Left renal cortex interstitium (tissue), 4 donors: ENCODE results near the gene HS6ST2. TPM values are rescaled to one million over a fixed set of nuclear protein-coding genes. Genes with fewer than 3 reads are reported as not detected.

ENCODE experiments used
- DNase-seq, 4 donors: peaks; one replicate each; pipeline ENCODE4 v3.0.0-alpha.2; 2013; ENCODE audit warnings: low read depth in 4 of 4, low spot score in 2 of 4, missing footprints in 1 of 4
- polyA plus RNA-seq, 4 donors: library from polyadenylated mRNA; unstranded; fragments of 120-200 nt; gene quantifications; one replicate each; pipeline ENCODE4 v1.2.1, GENCODE V29; 2013; ENCODE audit not compliant: insufficient read length in 4 of 4

HS6ST2 gene
- polyA plus RNA-seq, 4 donors = 20.8 to 27.8 (median 22.5) TPM

GRCh38 chrX:132692066-132692465 lies 266.4 kb downstream of the HS6ST2 start:
- DNase-seq = no peak

DNA sequence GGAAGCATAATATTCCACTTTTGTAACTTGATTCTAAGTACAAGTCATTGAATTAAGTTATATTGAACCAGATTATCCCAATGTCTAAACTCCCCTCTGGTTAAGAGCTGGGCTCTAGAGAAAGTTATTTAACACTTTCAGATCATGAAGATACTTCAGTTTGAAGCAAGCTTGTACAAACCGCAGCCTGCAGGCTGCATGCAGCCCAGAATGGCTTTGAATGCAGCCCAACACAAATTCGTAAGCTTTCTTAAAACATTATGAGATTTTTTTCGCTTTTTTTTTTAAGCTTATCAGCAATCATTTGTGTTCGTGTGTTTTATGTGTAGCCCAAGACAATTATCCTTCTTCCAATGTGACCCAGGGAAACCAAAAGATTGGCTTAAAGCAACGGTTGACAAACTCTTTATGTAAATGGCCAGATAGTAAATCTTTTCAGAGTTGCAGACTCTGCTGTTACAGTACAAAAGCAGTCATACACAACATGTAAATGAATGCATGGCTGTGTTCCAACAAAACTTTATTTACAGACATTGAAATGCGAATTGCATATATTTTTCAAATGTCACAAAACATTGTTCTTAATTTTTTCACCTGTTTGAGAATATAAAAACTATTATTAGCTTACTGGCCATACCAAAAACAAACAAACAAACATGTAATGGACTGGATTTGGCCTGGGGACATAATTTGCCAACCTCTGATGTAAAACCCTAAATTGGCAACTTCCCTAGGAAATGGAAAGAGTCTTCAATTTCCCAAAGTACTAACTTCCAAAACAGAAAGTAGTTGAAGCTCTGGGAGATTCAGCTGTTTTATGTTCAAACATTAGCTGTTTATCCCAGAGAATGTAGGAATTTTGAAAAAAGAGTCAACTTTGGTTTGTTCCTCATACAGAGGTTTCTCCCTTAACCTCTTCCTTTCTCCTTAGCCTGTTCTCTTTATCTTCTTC lies 268.5 kb downstream of the HS6ST2 start:
- DNase-seq = no peak

- no peak for DNase-seq
Measured at GRCh38 chrX:132685276-132685675, 273.2 kb downstream of the HS6ST2 start.

DNA sequence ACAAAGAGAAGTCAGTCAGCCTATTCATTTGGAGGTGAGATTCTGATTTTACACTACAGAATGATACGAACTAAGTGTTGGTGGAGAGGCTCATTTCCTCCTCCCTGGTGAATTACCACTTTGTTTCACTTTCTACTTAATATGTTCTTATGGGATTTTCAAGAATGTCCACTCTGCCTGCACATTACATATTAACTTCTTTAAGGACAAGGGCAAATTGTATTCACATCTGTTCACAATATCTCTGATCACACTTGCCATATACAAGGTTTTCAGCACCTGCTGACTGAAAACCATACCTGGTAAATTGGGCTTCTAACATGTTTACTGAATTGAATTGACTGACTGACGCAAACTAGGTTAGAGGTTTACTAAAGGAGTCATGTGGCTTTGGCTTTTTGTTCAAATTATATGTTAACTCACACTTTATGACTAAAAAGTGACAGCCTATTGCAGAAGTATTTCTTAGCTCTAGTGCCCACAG lies 281.2 kb downstream of the HS6ST2 start:
- DNase-seq = no peak

- DNase-seq = no peak
Measured at GRCh38 chrX:132676561-132677186, 281.8 kb downstream of the HS6ST2 start.

DNA sequence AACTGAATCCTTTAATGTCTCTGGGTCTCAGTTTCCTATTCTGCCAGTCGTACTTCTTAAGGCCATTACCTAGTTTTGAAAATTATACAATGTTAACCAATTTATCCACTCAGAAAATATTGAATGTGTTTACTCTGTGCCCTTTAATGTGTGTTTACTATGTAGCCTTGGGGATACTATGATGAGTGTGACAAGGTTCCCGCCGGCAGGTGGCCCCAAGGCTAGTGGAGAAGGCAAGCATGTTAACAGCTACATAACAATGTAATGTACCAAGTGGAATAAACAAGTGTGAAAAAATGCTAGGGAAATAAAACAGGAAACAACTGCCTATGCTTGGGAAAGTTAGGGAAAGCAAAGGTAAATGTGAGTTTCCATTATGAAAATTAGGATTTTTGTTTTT lies 282.3 kb downstream of the HS6ST2 start:
- no peak for DNase-seq

GRCh38 chrX:132673331-132673730 lies 285.1 kb downstream of the HS6ST2 start:
- no peak for DNase-seq

DNA sequence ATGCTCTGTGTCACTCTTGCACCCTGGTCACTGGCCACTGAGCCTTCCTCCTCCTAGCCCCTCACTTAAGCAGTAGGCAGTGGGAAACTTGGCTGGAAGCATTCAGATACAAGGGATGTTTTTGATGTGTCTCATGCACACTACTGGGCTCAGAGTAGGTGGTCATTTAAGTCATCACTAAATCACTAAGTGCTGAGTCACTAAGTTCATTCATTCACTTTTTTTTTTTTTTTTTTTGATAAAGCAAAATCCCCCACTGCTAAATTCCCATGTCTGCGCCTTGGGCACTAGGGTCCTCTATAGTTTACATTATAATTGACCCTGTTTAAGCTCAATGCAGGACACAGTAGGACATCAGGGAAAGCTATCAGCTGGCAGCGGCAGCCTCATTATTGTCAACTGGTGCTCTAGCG lies 287.2 kb downstream of the HS6ST2 start:
- DNase-seq = no peak

DNA sequence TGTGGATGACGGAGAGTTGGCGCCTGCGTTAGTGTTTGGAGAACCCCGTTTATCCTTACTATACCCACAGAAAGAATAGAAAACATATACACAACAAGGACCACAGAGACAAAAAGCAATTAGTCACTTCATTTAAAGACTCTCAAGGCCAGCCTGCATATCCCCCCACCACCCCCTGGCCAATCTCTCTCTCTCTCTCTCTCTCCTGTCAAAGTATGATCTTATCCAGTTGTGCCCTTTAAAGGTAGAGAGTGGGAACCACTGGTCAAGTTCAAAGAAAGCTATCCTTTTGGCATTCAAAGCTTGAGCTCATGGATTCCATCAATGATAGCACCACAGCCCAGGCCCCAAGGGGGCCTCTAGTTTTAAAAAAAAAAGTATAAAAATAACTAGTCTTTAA lies 289.3 kb downstream of the HS6ST2 start:
- no peak for DNase-seq

DNA sequence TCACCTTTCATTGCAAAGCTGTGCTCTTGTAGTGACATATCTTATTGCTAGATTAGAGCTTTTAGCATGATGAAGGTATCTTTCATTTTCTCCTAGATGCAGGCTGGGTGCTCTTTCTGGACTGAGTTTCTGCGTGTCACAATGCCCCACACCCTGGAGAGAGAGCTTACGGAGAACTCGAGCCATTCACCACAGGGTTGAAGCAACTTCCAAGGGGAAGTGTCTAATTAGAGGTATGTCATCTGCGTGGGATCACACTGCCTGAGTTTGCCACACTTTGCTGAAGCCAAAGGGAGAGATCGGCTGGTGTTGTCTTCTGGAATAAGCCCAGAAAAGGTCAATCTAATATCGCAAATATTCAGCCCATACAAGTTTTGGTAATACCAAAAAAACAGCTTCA lies 290.3 kb downstream of the HS6ST2 start:
- no peak for DNase-seq

GRCh38 chrX:132665676-132666075 lies 292.8 kb downstream of the HS6ST2 start:
- DNase-seq = no peak

GRCh38 chrX:132664273-132664672 lies 294.2 kb downstream of the HS6ST2 start:
- no peak for DNase-seq

- no peak for DNase-seq
Measured at GRCh38 chrX:132662844-132663243, 295.6 kb downstream of the HS6ST2 start.

- no peak for DNase-seq
Measured at GRCh38 chrX:132657876-132658275, 300.6 kb downstream of the HS6ST2 start.

GRCh38 chrX:132652871-132653270 lies 305.6 kb downstream of the HS6ST2 start:
- DNase-seq = no peak

DNA sequence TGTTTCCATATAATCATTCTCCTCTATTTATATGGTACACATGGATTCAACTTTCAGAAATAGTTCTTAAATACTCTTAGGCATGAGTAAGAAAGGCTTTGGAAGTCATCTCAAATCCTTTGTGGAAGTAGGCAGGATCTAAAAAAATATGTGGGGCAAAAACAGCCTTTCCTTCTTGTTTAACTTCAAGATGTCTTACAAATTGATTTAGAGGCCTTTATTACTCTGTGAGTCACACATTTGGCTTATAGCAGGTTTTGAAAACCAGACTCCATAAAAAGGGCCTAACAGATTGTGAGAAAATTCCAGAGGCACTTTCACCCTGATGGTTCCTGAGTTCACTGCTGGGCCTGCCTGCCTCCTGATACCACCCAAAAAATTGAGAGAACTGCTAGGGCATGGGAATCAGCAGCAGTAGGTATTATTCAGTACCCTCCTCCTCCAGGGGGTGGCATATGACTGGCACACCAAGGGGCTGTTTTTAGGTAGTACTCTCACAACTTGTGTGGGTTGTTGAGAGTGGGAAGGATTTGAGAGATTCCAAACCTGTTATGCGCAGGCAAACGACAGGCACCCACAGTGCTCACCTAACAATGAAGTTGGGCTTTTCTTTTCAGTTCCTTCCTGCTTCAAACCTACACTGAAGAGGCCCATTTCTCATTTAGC lies 306.9 kb downstream of the HS6ST2 start:
- no peak for DNase-seq

GRCh38 chrX:132648895-132649294 lies 309.5 kb downstream of the HS6ST2 start:
- no peak for DNase-seq

DNA sequence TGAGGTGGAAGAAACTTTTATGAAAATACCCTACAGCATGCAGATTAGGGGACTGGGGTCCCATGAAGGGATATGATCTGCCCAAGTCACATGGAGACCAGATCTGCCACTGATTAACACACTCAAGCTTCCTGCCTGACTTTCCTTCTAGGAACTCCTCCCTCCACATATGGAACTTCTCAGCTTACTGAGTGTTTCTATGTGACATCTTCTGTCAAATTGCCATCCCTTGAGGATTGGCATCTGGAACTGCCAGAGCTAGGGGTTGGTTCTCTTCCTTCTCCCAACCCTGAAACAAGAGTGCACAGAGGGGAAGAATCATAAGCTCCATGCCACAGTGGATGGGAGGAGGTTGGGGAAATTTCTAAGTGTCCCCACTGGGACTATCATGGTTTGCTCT lies 319.0 kb downstream of the HS6ST2 start:
- no peak for DNase-seq

DNA sequence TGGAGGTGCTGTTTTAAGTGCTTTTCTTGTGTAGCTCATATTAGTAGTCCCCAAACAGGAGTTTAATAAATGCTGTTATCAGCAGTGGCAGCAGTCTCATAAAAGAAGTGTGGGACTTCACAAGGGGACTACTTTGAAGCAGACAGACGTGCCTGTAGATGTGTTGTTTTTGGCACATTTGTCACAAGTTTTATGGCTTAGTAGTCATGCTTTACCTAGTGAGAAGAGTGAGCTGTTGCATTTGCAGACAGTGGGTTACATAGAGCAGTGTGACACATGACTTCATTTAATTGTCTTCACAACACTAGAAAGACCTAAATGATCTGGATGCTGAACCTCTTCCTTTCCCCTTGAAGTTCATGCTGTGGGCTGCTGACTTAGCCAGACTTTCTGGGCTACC lies 320.1 kb downstream of the HS6ST2 start:
- no peak for DNase-seq

GRCh38 chrX:132636080-132636479 lies 322.3 kb downstream of the HS6ST2 start:
- no peak for DNase-seq

GRCh38 chrX:132634521-132634920 lies 323.9 kb downstream of the HS6ST2 start:
- DNase-seq = no peak
